Measurements from ENCODE around the gene ARHGAP10. TPM values are rescaled to one million over a fixed set of nuclear protein-coding genes. Genes with fewer than 3 reads are reported as not detected.

Gene ARHGAP10
- total RNA-seq, 1 experiment from 2014 or later, result 11.7 TPM

DNA sequence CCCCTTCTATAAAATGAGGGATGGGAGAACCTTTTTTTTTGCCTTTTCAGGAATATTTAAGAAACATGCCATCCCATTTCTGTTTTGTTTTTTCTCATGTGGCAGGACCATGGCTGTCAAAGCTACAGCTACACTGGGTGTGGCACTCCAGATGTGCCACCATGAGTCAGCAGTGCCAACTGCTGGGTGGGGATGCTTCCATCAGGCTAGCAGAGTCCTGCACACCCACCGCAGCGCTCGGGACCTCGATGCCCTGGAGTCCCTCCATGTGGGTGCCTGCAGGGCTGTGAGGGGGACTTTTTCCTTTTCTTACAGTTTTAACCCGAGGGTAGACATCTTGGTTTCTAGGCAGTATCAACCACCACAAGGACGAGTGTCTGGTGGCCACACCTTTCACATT is 357.7 kb downstream of the ARHGAP10 start:
- TF ChIP-seq SIN3A (IDR thresholded peaks at IDR 0.05; ENCODE audit: borderline replicate concordance, insufficient read depth, low read depth, low read length), result no peak
- POLR2A ChIA-PET, result no interaction called here
- DNase-seq (ENCODE audit: low read depth, low spot score) (no peak), ATAC-seq (no peak)
- no TSS peak for BruUV-seq (replicated peaks)
- intact Hi-C loops (cut with micrococcal nuclease; ENCODE audit: unreplicated experiment), result no loop called here
- H3K9me3 ChIP-seq (ENCODE audit: control insufficient read depth, insufficient read depth, low read depth, low read length), result no peaks in the 10 kb centered on the region
- no peaks in the 10 kb centered on the region for H3K4me1 ChIP-seq (ENCODE audit: control insufficient read depth, insufficient read depth, low read length)
- H3K36me3 ChIP-seq (ENCODE audit: control insufficient read depth, insufficient read depth, low read length), result no peaks in the 10 kb centered on the region
- in situ Hi-C loops (cut with HindIII; ENCODE audit: low pct_unique_long_range_greater_than_20kb, low sequenced_read_pairs), result no loop called here
- no peak overlapping the region for H3K27ac ChIP-seq (ENCODE audit: low read length)
- CTCF ChIA-PET, result no interaction called here
- H3K4me3 ChIP-seq (ENCODE audit: low read depth in 2 of 2, low read length in 2 of 2), result no peak overlapping the region
- no peaks in the 10 kb centered on the region for H3K27me3 ChIP-seq (ENCODE audit: control insufficient read depth, insufficient read depth, low read length)

DNA sequence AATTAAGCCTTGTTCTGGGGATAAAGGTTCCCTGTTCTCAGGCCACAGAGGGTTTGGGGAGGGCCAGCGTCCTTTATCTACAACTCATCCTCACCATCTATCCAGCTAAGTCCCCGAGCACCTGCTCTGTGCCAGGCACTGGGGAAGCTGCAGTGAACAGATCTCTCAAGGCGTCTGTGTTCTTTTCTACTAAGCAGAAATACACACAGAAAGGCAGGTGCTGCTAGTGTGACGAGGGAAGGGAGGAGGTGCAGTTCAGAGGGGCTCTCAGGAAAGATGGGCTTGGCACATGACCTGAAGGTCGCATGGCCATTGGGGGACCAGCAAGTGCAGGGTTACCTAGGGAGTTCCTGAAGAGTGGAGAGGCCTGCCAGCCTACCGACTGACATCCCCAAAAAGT is 358.1 kb downstream of the ARHGAP10 start:
- DNase-seq (ENCODE audit: low read depth, low spot score) (no peak), ATAC-seq (no peak)
- no peaks in the 10 kb centered on the region for H3K36me3 ChIP-seq (ENCODE audit: control insufficient read depth, insufficient read depth, low read length)
- intact Hi-C loops (cut with micrococcal nuclease; ENCODE audit: unreplicated experiment) (no loop called here), in situ Hi-C loops (cut with HindIII; ENCODE audit: low pct_unique_long_range_greater_than_20kb, low sequenced_read_pairs) (no loop called here)
- CTCF ChIA-PET, result no interaction called here
- POLR2A ChIA-PET, result no interaction called here
- H3K27ac ChIP-seq (ENCODE audit: low read length), result no peak overlapping the region
- H3K4me1 ChIP-seq (ENCODE audit: control insufficient read depth, insufficient read depth, low read length), result no peaks in the 10 kb centered on the region
- BruUV-seq (replicated peaks), result no TSS peak
- TF ChIP-seq REST (IDR thresholded peaks at IDR 0.05; ENCODE audit: insufficient read depth in 1 of 2, low read depth in 2 of 2, low read length in 1 of 2) (no peak), SIN3A (IDR thresholded peaks at IDR 0.05; ENCODE audit: borderline replicate concordance, insufficient read depth, low read depth, low read length) (no peak), TCF7L2 (IDR thresholded peaks at IDR 0.05; ENCODE audit: low read depth, low read length) (no peak), POLR2AphosphoS5 (IDR thresholded peaks at IDR 0.05; ENCODE audit: low read depth, low read length) (no peak)
- TF ChIP-seq, protein P1, sequence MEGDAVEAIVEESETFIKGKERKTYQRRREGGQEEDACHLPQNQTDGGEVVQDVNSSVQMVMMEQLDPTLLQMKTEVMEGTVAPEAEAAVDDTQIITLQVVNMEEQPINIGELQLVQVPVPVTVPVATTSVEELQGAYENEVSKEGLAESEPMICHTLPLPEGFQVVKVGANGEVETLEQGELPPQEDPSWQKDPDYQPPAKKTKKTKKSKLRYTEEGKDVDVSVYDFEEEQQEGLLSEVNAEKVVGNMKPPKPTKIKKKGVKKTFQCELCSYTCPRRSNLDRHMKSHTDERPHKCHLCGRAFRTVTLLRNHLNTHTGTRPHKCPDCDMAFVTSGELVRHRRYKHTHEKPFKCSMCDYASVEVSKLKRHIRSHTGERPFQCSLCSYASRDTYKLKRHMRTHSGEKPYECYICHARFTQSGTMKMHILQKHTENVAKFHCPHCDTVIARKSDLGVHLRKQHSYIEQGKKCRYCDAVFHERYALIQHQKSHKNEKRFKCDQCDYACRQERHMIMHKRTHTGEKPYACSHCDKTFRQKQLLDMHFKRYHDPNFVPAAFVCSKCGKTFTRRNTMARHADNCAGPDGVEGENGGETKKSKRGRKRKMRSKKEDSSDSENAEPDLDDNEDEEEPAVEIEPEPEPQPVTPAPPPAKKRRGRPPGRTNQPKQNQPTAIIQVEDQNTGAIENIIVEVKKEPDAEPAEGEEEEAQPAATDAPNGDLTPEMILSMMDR (IDR thresholded peaks at IDR 0.05), result no peak
- no peak overlapping the region for H3K4me3 ChIP-seq (ENCODE audit: low read depth in 2 of 2, low read length in 2 of 2)
- no peaks in the 10 kb centered on the region for H3K27me3 ChIP-seq (ENCODE audit: control insufficient read depth, insufficient read depth, low read length)
- no peaks in the 10 kb centered on the region for H3K9me3 ChIP-seq (ENCODE audit: control insufficient read depth, insufficient read depth, low read depth, low read length)

DNA sequence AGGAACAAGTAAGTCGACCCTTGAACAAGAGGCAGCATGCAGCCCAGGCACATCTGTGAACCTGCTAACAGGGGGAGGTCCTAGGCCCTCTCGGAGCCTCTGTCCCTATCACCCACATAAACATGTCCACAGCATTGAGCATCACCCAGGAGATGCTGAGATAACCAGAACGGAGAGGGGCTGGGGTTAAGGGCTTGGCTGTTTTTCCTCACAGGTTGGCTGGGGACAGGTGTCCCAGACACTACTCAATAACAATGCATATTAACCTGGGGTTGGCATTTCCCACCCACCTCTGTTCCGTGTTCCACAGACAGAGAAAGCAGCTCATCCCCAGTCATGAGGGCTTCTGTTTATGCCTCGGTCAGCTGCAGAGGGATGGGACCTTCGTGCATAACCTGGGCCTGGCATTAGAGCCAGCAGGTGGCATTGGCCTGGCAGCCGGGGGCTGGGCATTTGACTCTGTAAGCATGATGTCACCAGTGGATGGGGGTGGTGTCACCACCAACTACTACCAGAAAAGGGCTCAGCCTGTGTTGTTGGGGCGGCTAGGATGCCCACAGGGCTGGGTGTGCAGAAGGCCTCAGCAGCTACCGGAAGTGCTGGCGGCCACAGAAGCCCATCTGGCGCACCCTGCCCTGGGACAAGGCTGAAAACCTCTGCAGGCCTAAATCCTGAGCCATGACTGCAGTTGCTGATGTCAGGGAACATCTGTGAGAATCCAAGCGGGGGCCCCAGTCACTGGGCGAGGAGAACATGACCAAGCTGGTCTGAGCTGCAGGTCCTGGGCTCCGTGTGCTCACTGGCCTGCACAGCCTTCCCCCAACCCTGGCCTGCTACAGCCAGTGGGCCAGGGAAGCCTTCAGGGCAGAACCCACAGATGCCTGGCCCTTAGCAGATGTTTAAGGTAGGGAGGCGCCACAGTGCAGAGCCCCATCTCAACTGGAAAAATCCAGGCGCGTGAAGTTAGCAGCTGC is 358.9 kb downstream of the ARHGAP10 start:
- H3K4me3 ChIP-seq (ENCODE audit: low read depth in 2 of 2, low read length in 2 of 2), result no peak overlapping the region
- no peak for TF ChIP-seq REST (IDR thresholded peaks at IDR 0.05; ENCODE audit: insufficient read depth in 1 of 2, low read depth in 2 of 2, low read length in 1 of 2)
- no peak for TF ChIP-seq TCF7L2 (IDR thresholded peaks at IDR 0.05; ENCODE audit: low read depth, low read length)
- TF ChIP-seq SIN3A (IDR thresholded peaks at IDR 0.05; ENCODE audit: borderline replicate concordance, insufficient read depth, low read depth, low read length), result no peak
- TF ChIP-seq, protein P1 (IDR thresholded peaks at IDR 0.05), result no peak
- no peak for TF ChIP-seq POLR2AphosphoS5 (IDR thresholded peaks at IDR 0.05; ENCODE audit: low read depth, low read length)
- no peaks in the 10 kb centered on the region for H3K9me3 ChIP-seq (ENCODE audit: control insufficient read depth, insufficient read depth, low read depth, low read length)
- no peaks in the 10 kb centered on the region for H3K4me1 ChIP-seq (ENCODE audit: control insufficient read depth, insufficient read depth, low read length)
- DNase-seq (ENCODE audit: low read depth, low spot score), result no peak
- no peak overlapping the region for H3K27ac ChIP-seq (ENCODE audit: low read length)
- intact Hi-C loops (cut with micrococcal nuclease; ENCODE audit: unreplicated experiment), result no loop called here
- CTCF ChIA-PET, result no interaction called here
- BruUV-seq (replicated peaks), result no TSS peak
- POLR2A ChIA-PET, result no interaction called here
- H3K27me3 ChIP-seq (ENCODE audit: control insufficient read depth, insufficient read depth, low read length), result no peaks in the 10 kb centered on the region
- in situ Hi-C loops (cut with HindIII; ENCODE audit: low pct_unique_long_range_greater_than_20kb, low sequenced_read_pairs), result no loop called here
- no peaks in the 10 kb centered on the region for H3K36me3 ChIP-seq (ENCODE audit: control insufficient read depth, insufficient read depth, low read length)
- no peak for ATAC-seq

Measured in Panc1 (cell line).